Mucosa of rectum (tissue), 2 donors: ENCODE data around the gene RAPGEF5.

Source experiments
- H3K27ac ChIP-seq, 2 donors: one replicate each; pipeline ENCODE4 v1.7.0; 2013; ENCODE audit warnings: inconsistent platforms in 2 of 2, low read depth in 2 of 2, low read length in 2 of 2
- H3K27me3 ChIP-seq, 2 donors: one replicate each; pipeline ENCODE4 v1.7.0; 2013; ENCODE audit warnings: low read length in 2 of 2; ENCODE audit not compliant: control insufficient read depth in 2 of 2, insufficient read depth in 2 of 2
- H3K36me3 ChIP-seq, 2 donors: one replicate each; pipeline ENCODE4 v1.7.0; 2013; ENCODE audit warnings: low read length in 2 of 2; ENCODE audit not compliant: control insufficient read depth in 2 of 2, insufficient read depth in 2 of 2
- H3K4me1 ChIP-seq, 2 donors: one replicate each; pipeline ENCODE4 v1.7.0; 2013; ENCODE audit warnings: low read length in 2 of 2, mild to moderate bottlenecking in 1 of 2; ENCODE audit not compliant: control insufficient read depth in 2 of 2, insufficient read depth in 2 of 2
- H3K4me3 ChIP-seq, 2 donors: one replicate each; pipeline ENCODE4 v1.7.0; 2013; ENCODE audit warnings: low read length in 2 of 2
- H3K9ac ChIP-seq, 2 donors: one replicate each; pipeline ENCODE4 v1.7.0; 2013; ENCODE audit warnings: low read length in 2 of 2, low read depth in 1 of 2, mild to moderate bottlenecking in 1 of 2
- H3K9me3 ChIP-seq, 2 donors: one replicate each; pipeline ENCODE4 v1.7.0; 2013; ENCODE audit warnings: low read length in 2 of 2; ENCODE audit not compliant: control insufficient read depth in 2 of 2
- donor health status: healthy.
- donor health status: Normal muscosa, but diverticular disease.

RAPGEF5 gene

GRCh38 chr7:22153432-22154142, 203.4 kb downstream of the RAPGEF5 start:
- Histone ChIP-seq H3K27me3 (no peaks in the 10 kb centered on the region), H3K27ac (no peak overlapping the region), H3K36me3 (peaks cover 19 to 34% of the 10 kb centered on the region in 2 donors), H3K4me1 (no peaks in the 10 kb centered on the region), H3K9me3 (no peaks in the 10 kb centered on the region), H3K4me3 (no peak overlapping the region), H3K9ac (no peak overlapping the region)

DNA sequence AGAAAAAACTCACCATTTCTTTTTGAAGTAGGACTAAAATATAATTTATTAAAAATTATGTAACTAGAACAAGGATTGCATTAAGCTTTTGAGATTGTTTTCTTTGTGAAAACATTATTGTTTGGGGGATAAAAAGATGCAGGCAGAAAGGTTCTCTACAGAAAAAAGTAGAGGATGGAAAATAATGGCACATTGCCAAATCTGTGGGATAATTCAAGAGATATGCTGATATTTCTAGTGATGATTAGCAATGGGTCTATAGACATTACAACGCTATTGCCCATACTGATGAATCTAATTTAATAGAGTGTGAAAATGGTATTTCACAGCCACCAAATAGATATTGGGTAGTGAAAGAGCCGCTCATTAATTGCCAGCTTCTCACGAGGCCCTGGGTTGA, 204.3 kb downstream of the RAPGEF5 start:
- Histone ChIP-seq H3K36me3 (peaks cover 18 to 34% of the 10 kb centered on the region in 2 donors), H3K27ac (no peak overlapping the region)

DNA sequence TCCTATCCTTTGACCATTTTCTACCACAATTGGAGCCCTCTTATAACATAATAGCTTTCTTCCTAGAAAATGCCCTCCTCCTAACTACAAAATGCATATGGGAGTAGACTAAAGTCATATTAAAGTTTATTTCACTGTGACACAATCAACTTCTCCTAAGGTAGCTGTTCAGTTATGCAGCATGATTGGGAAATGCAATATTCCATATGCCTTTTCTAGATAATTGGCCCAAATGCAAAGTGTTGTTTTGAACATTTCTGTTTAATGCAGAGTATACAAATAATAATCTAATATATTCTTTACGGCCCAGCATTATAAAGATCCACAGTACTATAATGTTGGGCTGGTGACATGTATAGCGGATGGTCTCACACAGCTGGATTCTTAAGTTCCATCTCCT, 205.1 kb downstream of the RAPGEF5 start:
- Histone ChIP-seq H3K9ac (no peak overlapping the region), H3K27me3 (no peaks in the 10 kb centered on the region), H3K36me3 (peaks cover 15 to 27% of the 10 kb centered on the region in 2 donors), H3K27ac (no peak overlapping the region), H3K4me1 (no peaks in the 10 kb centered on the region), H3K9me3 (no peaks in the 10 kb centered on the region), H3K4me3 (no peak overlapping the region)

More for the DNA sequence above, 204.3 kb downstream of the RAPGEF5 start:
- no peaks in the 10 kb centered on the region for H3K9me3 ChIP-seq
- no peak overlapping the region for H3K4me3 ChIP-seq
- no peaks in the 10 kb centered on the region for H3K4me1 ChIP-seq
- no peak overlapping the region for H3K9ac ChIP-seq
- no peaks in the 10 kb centered on the region for H3K27me3 ChIP-seq

GRCh38 chr7:22150221-22150620, 206.7 kb downstream of the RAPGEF5 start:
- no peaks in the 10 kb centered on the region for H3K9me3 ChIP-seq
- no peak overlapping the region for H3K4me3 ChIP-seq
- peaks cover 7 to 19% of the 10 kb centered on the region in 2 donors for H3K36me3 ChIP-seq
- no peak overlapping the region for H3K27ac ChIP-seq
- H3K27me3 ChIP-seq: no peaks in the 10 kb centered on the region
- H3K9ac ChIP-seq: no peak overlapping the region
- H3K4me1 ChIP-seq: no peaks in the 10 kb centered on the region

GRCh38 chr7:22147868-22148267, 209.1 kb downstream of the RAPGEF5 start:
- H3K9me3 ChIP-seq: no peaks in the 10 kb centered on the region
- no peak overlapping the region for H3K27ac ChIP-seq
- no peak overlapping the region for H3K9ac ChIP-seq
- H3K4me1 ChIP-seq: no peaks in the 10 kb centered on the region
- peaks cover 10 to 31% of the 10 kb centered on the region in 2 donors for H3K36me3 ChIP-seq
- no peak overlapping the region for H3K4me3 ChIP-seq
- H3K27me3 ChIP-seq: no peaks in the 10 kb centered on the region

GRCh38 chr7:22146961-22147512, 209.9 kb downstream of the RAPGEF5 start:
- Histone ChIP-seq H3K27me3 (no peaks in the 10 kb centered on the region), H3K9ac (no peak overlapping the region), H3K27ac (no peak overlapping the region), H3K36me3 (peaks cover 13 to 31% of the 10 kb centered on the region in 2 donors), H3K4me1 (no peaks in the 10 kb centered on the region), H3K9me3 (no peaks in the 10 kb centered on the region), H3K4me3 (no peak overlapping the region)

GRCh38 chr7:22144950-22145349, 212.0 kb downstream of the RAPGEF5 start:
- Histone ChIP-seq H3K36me3 (peaks cover 18 to 24% of the 10 kb centered on the region in 2 donors), H3K4me1 (no peaks in the 10 kb centered on the region), H3K4me3 (no peak overlapping the region)

GRCh38 chr7:22143491-22143890, 213.5 kb downstream of the RAPGEF5 start:
- Histone ChIP-seq H3K36me3 (peaks cover 24 to 31% of the 10 kb centered on the region in 2 donors), H3K4me3 (no peak overlapping the region), H3K9ac (no peak overlapping the region), H3K9me3 (no peaks in the 10 kb centered on the region), H3K27ac (no peak overlapping the region), H3K4me1 (no peaks in the 10 kb centered on the region), H3K27me3 (no peaks in the 10 kb centered on the region)

More at GRCh38 chr7:22144950-22145349, 212.0 kb downstream of the RAPGEF5 start:
- H3K27ac ChIP-seq: no peak overlapping the region
- no peak overlapping the region for H3K9ac ChIP-seq
- H3K9me3 ChIP-seq: no peaks in the 10 kb centered on the region
- H3K27me3 ChIP-seq: no peaks in the 10 kb centered on the region

GRCh38 chr7:22142572-22142971, 214.4 kb downstream of the RAPGEF5 start:
- H3K9me3 ChIP-seq: no peaks in the 10 kb centered on the region
- H3K9ac ChIP-seq: no peak overlapping the region
- H3K27me3 ChIP-seq: no peaks in the 10 kb centered on the region
- H3K4me1 ChIP-seq: no peaks in the 10 kb centered on the region
- no peak overlapping the region for H3K4me3 ChIP-seq
- H3K36me3 ChIP-seq: peaks cover 29 to 34% of the 10 kb centered on the region in 2 donors
- H3K27ac ChIP-seq: no peak overlapping the region

DNA sequence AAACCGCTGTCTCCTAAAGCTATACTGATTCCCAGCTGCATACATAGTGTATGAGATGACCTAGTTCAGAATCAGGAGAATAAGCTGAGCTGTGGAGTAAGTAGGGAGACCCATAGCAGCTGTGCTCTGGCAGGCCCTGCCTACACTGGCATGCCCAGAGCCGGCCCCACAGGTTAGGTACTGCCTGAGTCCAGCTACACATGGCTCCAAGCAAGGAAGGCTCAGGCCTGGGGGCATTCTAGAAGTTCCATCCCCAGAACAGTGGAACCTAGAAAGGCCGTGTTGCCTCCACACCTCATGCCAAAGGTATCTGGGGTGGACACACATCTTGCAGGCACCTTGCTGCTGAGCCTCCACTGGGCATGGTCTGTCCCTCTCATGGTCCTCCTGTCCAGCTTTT, 215.6 kb downstream of the RAPGEF5 start:
- peaks cover 34 to 35% of the 10 kb centered on the region in 2 donors for H3K36me3 ChIP-seq

More for the DNA sequence above, 215.6 kb downstream of the RAPGEF5 start:
- Histone ChIP-seq H3K9ac (no peak overlapping the region), H3K27me3 (no peaks in the 10 kb centered on the region), H3K27ac (no peak overlapping the region), H3K4me3 (no peak overlapping the region), H3K4me1 (no peaks in the 10 kb centered on the region), H3K9me3 (no peaks in the 10 kb centered on the region)
